Upper lobe of right lung (tissue), 1 donor: ENCODE results near the gene TM9SF3. TPM values are rescaled to one million over a fixed set of nuclear protein-coding genes. Genes with fewer than 3 reads are reported as not detected.

Experiments
- ATAC-seq: fragments of 200-7000 bp; cut with Tn5 transposase; one replicate; pipeline ENCODE4 v1.9.1; 2020; ENCODE audit warnings: mild to moderate bottlenecking, moderate library complexity
- DNase-seq: peaks from one replicate; pipeline ENCODE4 v3.0.0-alpha.2; 2020
- H3K27ac ChIP-seq: fragments of 200-600 bp; one replicate; pipeline ENCODE4 v1.8.0; 2022
- H3K27me3 ChIP-seq: fragments of 200-600 bp; one replicate; pipeline ENCODE4 v1.8.0; 2022; ENCODE audit warnings: mild to moderate bottlenecking
- H3K36me3 ChIP-seq: fragments of 200-600 bp; one replicate; pipeline ENCODE4 v1.8.0; 2022
- H3K4me1 ChIP-seq: fragments of 200-600 bp; one replicate; pipeline ENCODE4 v1.8.0; 2022
- H3K4me3 ChIP-seq: fragments of 200-600 bp; one replicate; pipeline ENCODE4 v1.8.0; 2022; ENCODE audit warnings: mild to moderate bottlenecking
- H3K9me3 ChIP-seq: fragments of 200-600 bp; one replicate; pipeline ENCODE4 v1.8.0; 2022
- CTCF ChIP-seq: fragments of 200-600 bp; IDR thresholded peaks from one replicate; pipeline ENCODE4 v1.8.0; 2022; ENCODE audit warnings: antibody characterized with exemption
- intact Hi-C: fragments of 100-400 bp; cut with DNase I; formaldehyde crosslinking; loops from one replicate; pipeline ENCODE4 v1.11.0; 2022
- total RNA-seq: library from RNA; stranded (reverse); fragmentation: NEBNext Ultra II Directional; extraction: Animal tissue kit (Norgen Biotek cat#: 25700); gene quantifications from one replicate; pipeline ENCODE4 v1.2.1, GENCODE V29; 2021
- donor health status: DM: no; HTN: yes; CAD: no; lungs with severe emphysema.

TM9SF3 gene
- total RNA-seq, 1 donor from 2014 or later = 123 TPM

- Histone ChIP-seq H3K27me3 (no peaks in the 10 kb centered on the region), H3K4me3 (no peak overlapping the region), H3K36me3 (peaks cover 9% of the 10 kb centered on the region), H3K9me3 (no peaks in the 10 kb centered on the region), H3K4me1 (no peaks in the 10 kb centered on the region), H3K27ac (no peak overlapping the region)
- intact Hi-C loops = no loop called here
- ATAC-seq (no peak), DNase-seq (no peak)
- TF ChIP-seq CTCF = no peak
These were observed 12.0 kb upstream of the TM9SF3 start for GRCh38 chr10:96598846-96599245.

GRCh38 chr10:96596422-96597407, 9.9 kb upstream of the TM9SF3 start:
- Histone ChIP-seq H3K4me3 (no peak overlapping the region), H3K4me1 (no peaks in the 10 kb centered on the region), H3K27me3 (no peaks in the 10 kb centered on the region), H3K36me3 (peaks cover 9% of the 10 kb centered on the region), H3K9me3 (no peaks in the 10 kb centered on the region), H3K27ac (no peak overlapping the region)
- ATAC-seq (no peak), DNase-seq (no peak)
- intact Hi-C loops = no loop called here
- no peak for TF ChIP-seq CTCF

GRCh38 chr10:96595741-96596140, 8.9 kb upstream of the TM9SF3 start:
- no peak overlapping the region for H3K27ac ChIP-seq
- intact Hi-C loops = no loop called here
- H3K9me3 ChIP-seq = no peaks in the 10 kb centered on the region
- H3K4me1 ChIP-seq = no peaks in the 10 kb centered on the region
- TF ChIP-seq CTCF = no peak
- peaks cover 9% of the 10 kb centered on the region for H3K36me3 ChIP-seq
- ATAC-seq = no peak
- no peak overlapping the region for H3K4me3 ChIP-seq
- DNase-seq = no peak
- no peaks in the 10 kb centered on the region for H3K27me3 ChIP-seq

GRCh38 chr10:96591946-96592345, 5.1 kb upstream of the TM9SF3 start:
- intact Hi-C loops = no loop called here
- ATAC-seq (no peak), DNase-seq (no peak)
- no peak overlapping the region for H3K4me3 ChIP-seq
- H3K4me1 ChIP-seq = peaks cover 12% of the 10 kb centered on the region
- H3K27ac ChIP-seq = no peak overlapping the region
- H3K9me3 ChIP-seq = no peaks in the 10 kb centered on the region
- no peak for TF ChIP-seq CTCF
- H3K36me3 ChIP-seq = peaks cover 9% of the 10 kb centered on the region
- no peaks in the 10 kb centered on the region for H3K27me3 ChIP-seq

- Histone ChIP-seq H3K27me3 (no peaks in the 10 kb centered on the region), H3K4me3 (no peak overlapping the region), H3K27ac (no peak overlapping the region), H3K4me1 (peaks cover 29% of the 10 kb centered on the region), H3K9me3 (no peaks in the 10 kb centered on the region), H3K36me3 (no peaks in the 10 kb centered on the region)
- DNase-seq (no peak), ATAC-seq (no peak)
- intact Hi-C loops = no loop called here
- TF ChIP-seq CTCF = no peak
These were observed 2.0 kb upstream of the TM9SF3 start for GRCh38 chr10:96588616-96589419.
